PC-9 (cell line): ENCODE results near the gene PGRMC2.

Experiments
- EZH2 ChIP-seq: fragments of 200-600 bp; sonication (generic); IDR thresholded peaks from 2 replicates; pipeline ENCODE4 v1.8.0; 2017; ENCODE audit warnings: antibody characterized with exemption, low read depth
- TF ChIP-seq, protein P1 (sequence below): fragments of 200-600 bp; sonication (generic); conservative IDR thresholded peaks from 2 replicates; pipeline ENCODE4 v1.6.1; 2017; ENCODE audit warnings: mixed run types, antibody characterized with exemption, mild to moderate bottlenecking, moderate library complexity

- TF ChIP-seq, protein P1, sequence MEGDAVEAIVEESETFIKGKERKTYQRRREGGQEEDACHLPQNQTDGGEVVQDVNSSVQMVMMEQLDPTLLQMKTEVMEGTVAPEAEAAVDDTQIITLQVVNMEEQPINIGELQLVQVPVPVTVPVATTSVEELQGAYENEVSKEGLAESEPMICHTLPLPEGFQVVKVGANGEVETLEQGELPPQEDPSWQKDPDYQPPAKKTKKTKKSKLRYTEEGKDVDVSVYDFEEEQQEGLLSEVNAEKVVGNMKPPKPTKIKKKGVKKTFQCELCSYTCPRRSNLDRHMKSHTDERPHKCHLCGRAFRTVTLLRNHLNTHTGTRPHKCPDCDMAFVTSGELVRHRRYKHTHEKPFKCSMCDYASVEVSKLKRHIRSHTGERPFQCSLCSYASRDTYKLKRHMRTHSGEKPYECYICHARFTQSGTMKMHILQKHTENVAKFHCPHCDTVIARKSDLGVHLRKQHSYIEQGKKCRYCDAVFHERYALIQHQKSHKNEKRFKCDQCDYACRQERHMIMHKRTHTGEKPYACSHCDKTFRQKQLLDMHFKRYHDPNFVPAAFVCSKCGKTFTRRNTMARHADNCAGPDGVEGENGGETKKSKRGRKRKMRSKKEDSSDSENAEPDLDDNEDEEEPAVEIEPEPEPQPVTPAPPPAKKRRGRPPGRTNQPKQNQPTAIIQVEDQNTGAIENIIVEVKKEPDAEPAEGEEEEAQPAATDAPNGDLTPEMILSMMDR, result no peak
- no peak for TF ChIP-seq EZH2
These were observed 10.6 kb upstream of the PGRMC2 start for GRCh38 chr4:128298146-128298758.
